Esophagus squamous epithelium (tissue), 4 donors: ENCODE results near the gene CHI3L1.

Experiments used
- CTCF ChIP-seq, 6 experiments: fragments of 450-650 bp in 4 of 6; fragments of 200-600 bp in 2 of 6; sonication (generic) in 2 of 6; IDR thresholded peaks; one replicate each; pipeline ENCODE4 v1.5.1; 2016 to 2019; ENCODE audit warnings: antibody characterized with exemption in 6 of 6, mild to moderate bottlenecking in 4 of 6, moderate library complexity in 4 of 6
- POLR2A ChIP-seq, 4 donors: fragments of 450-650 bp; IDR thresholded peaks; one replicate each; pipeline ENCODE4 v1.6.1; 2017; ENCODE audit warnings: antibody characterized with exemption in 4 of 4, mild to moderate bottlenecking in 4 of 4, moderate library complexity in 3 of 4

GRCh38 chr1:203169770-203170520 is 16.6 kb downstream of the CHI3L1 start:
- TF ChIP-seq CTCF (IDR thresholded peaks at IDR 0.05) (no peak), POLR2A (IDR thresholded peaks at IDR 0.05) (no peak)
